Measurements from ENCODE around the gene ADSL.

Gene ADSL

DNA sequence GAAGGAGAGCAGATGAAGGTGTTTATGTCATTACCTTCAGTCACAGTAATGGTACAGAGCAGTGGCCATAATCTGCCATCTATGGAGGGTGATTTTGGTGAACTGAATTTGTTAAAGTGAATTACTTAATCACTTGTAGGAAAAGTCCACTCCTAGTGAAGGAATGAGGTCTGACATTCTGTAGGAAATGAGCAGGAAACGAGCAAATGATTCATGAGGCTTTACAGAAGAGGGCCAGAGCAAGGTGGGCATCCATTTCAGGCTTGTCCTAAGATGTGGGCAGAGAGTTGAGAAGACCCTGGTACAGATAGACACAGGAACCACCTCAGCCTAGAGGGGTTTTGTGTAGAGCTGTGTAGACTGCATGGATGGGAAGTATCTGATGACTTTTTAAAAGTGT lies 18.1 kb downstream of the ADSL start:
- H3K4me3 ChIP-seq (ENCODE audit: low read depth, low read length), result no peak overlapping the region
- no peak for DNase-seq (ENCODE audit: low read depth)
- TF ChIP-seq, protein P1, sequence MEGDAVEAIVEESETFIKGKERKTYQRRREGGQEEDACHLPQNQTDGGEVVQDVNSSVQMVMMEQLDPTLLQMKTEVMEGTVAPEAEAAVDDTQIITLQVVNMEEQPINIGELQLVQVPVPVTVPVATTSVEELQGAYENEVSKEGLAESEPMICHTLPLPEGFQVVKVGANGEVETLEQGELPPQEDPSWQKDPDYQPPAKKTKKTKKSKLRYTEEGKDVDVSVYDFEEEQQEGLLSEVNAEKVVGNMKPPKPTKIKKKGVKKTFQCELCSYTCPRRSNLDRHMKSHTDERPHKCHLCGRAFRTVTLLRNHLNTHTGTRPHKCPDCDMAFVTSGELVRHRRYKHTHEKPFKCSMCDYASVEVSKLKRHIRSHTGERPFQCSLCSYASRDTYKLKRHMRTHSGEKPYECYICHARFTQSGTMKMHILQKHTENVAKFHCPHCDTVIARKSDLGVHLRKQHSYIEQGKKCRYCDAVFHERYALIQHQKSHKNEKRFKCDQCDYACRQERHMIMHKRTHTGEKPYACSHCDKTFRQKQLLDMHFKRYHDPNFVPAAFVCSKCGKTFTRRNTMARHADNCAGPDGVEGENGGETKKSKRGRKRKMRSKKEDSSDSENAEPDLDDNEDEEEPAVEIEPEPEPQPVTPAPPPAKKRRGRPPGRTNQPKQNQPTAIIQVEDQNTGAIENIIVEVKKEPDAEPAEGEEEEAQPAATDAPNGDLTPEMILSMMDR (IDR thresholded peaks at IDR 0.05; ENCODE audit: control insufficient read depth, extremely low read depth, insufficient read depth), result no peak

DNA sequence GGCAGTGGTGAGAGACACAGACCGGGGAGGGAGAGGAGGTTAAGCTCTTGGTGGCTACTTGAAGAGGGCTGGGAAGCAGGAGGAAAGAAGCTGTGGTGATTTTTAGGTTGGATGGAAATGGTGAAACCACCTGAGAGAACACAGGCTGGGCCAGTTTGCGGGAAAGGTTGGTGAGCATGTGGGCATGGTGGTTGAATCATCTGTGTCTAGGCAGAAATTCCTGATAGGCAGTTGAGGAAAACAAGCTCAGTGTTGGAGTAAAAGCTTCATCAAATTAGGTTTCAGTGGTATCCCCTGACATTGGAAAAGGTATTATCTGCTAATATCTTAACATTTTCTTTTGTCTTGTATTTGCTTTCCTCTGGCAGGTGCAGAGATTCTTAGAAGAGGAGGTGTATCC lies 19.8 kb downstream of the ADSL start:
- H3K4me3 ChIP-seq (ENCODE audit: low read depth, low read length), result no peak overlapping the region
- TF ChIP-seq, protein P1 (IDR thresholded peaks at IDR 0.05; ENCODE audit: control insufficient read depth, extremely low read depth, insufficient read depth), result no peak
- DNase-seq (ENCODE audit: low read depth), result no peak

DNA sequence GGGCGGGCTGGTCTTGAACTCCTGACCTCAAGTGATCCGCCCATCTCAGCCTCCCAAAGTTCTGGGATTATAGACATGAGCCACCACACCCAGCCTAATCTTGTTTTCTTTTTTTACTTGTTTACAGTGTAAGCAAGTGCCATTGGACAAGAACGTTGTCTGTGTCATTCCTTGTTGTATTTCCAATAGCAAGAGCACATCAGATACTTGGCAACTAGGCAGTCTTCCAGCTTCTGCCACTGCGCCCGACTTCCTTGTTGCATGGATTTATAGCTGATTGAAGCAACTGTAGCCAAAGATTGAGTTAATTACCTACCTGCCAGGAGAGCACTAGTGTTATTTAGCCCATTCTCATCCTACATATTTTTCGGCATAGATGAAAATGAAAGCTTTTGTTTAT lies 21.0 kb downstream of the ADSL start:
- peak; percentile 98 for DNase-seq (ENCODE audit: low read depth)
- no peak overlapping the region for H3K4me3 ChIP-seq (ENCODE audit: low read depth, low read length)
- TF ChIP-seq, protein P1 (IDR thresholded peaks at IDR 0.05; ENCODE audit: control insufficient read depth, extremely low read depth, insufficient read depth), result no peak

DNA sequence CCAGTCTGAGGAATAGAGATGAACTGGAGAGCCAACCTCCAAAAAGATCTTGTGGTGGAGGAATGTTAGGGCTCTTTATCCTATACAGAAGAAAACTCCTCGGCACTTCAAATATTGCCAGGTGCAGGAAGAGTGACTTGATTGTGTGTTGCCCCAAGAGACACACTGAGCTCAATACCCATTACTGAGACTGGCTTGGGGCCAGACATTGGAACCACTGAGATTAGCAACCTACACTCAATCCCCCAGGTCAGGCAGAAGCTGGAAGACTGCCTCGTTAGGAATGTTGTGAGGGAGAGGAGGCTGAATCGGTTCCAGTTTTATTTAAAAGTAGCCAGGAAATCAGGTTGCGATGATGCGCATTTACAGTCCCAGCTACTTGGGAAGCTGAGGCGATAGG lies 21.7 kb downstream of the ADSL start:
- no peak overlapping the region for H3K4me3 ChIP-seq (ENCODE audit: low read depth, low read length)
- no peak for DNase-seq (ENCODE audit: low read depth)
- TF ChIP-seq, protein P1 (IDR thresholded peaks at IDR 0.05; ENCODE audit: control insufficient read depth, extremely low read depth, insufficient read depth), result no peak

DNA sequence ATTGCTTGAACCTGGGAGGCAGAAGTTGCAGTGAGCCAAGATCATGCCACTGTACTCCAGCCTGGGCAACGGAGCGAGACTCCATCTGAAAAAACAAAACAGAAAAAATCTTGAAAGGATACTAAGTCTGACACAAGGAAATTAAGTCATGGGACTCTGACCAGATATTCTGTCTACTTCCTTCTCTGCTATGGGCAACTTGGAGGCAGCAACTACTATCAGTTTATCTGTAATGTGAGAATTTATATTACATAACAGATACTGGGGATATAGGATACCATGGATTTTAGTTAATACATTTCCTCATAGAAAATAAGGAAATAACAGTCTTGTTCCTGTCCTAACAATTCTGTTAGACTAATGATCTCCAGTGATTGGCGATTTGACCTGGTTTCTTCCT lies 22.5 kb downstream of the ADSL start:
- TF ChIP-seq, protein P1 (IDR thresholded peaks at IDR 0.05; ENCODE audit: control insufficient read depth, extremely low read depth, insufficient read depth), result no peak
- no peak overlapping the region for H3K4me3 ChIP-seq (ENCODE audit: low read depth, low read length)
- no peak for DNase-seq (ENCODE audit: low read depth)

DNA sequence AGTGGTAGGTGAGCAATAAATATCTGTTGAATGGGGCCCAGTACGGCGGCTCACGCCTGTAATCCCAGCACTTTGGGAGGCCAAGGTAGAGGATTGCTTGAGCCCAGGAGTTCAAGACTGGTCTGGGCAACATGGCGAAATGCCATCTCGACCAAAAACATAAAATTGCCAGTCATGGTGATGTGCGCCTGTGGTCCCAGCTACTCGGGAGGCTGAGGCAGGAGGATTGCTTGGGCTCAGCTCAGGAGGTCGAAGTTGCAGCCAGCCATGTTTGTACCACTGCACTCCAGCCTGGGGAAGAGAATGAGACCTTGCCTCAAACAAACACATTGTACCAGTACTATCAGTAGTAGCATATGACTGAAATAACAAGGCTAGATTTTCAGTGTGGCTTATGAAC lies 28.3 kb downstream of the ADSL start:
- no peak for DNase-seq (ENCODE audit: low read depth)
- TF ChIP-seq, protein P1 (IDR thresholded peaks at IDR 0.05; ENCODE audit: control insufficient read depth, extremely low read depth, insufficient read depth), result no peak
- no peak overlapping the region for H3K4me3 ChIP-seq (ENCODE audit: low read depth, low read length)

DNA sequence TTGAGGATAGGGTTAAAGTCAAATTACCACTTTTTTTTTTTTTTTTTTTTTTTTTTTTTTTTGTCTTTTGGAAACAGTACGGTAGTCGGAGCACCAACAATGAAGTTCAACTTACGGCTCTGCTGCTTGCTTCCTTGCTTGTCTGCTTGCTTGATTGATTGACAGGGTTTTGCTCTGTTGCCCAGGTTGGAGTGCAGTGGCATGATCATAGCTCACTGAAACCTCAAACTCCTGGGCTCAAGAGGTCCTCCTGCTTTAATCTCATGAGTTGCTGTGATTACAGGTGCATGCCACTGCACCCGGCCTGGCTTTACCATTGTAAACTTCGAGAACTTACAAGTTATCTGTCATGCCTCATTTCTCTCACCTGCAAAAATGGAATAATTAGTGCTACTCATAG lies 29.8 kb downstream of the ADSL start:
- DNase-seq (ENCODE audit: low read depth), result no peak
- H3K4me3 ChIP-seq (ENCODE audit: low read depth, low read length), result no peak overlapping the region
- TF ChIP-seq, protein P1 (IDR thresholded peaks at IDR 0.05; ENCODE audit: control insufficient read depth, extremely low read depth, insufficient read depth), result no peak
